Measurements from ENCODE around the gene SLFN11. TPM values are rescaled to one million over a fixed set of nuclear protein-coding genes. Genes with fewer than 3 reads are reported as not detected.
"Not testable (repeated sequence)": the region's sequence is repeated elsewhere in the genome, so short reads cannot be mapped to it uniquely, and the experiment has no call there.

The SLFN11 gene
- total RNA-seq, 1 experiment from 2014 or later: not detected

DNA sequence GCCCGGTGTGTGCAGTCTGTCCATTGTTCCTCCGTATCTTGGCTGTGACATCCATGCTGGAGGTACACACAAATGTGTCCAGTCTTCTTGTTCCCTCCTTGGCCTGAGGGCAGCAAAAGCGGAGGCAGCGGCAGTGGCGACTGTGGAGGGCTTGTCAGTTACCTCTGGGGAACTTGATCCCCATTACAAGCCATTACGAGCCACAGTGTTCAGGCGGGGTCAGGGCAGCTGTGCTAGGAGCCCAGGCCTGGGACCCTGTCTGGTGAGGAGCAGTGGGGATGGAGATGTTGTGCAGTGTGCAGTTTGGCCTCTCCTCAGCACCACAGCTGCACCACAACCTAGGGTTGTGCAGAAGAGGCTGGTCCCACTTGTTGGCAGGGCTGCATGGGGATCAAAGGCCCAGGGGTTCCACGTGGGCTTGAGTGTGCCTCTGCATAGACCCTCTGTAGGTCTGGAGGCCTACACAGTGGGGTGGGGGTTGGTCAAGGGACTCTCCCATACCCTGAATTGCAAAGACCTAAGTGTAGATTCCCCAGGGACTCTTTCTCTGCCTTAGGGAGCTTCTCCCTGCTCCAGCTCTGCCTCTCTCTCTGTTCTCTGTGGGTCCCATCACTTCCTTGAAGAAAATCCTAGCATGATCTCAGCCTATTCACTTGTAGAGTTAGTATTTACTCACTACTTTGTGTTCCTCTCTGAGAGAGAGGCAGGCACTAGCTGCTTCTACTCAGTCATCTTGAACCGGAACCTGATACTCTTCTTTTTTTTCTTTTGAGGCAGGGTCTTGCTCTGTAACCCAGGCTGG, 58.8 kb downstream of the SLFN11 start:
- no peak for DNase-seq (ENCODE audit: low read depth, low spot score)
- in situ Hi-C loops (cut with HindIII; ENCODE audit: low pct_unique_long_range_greater_than_20kb, low sequenced_read_pairs): loop anchor here (10.0 to 25.0 kb wide), 2 partner anchors 123 to 220 kb away; partner anchors contain the start of genes SLFN12, SLFN12L and SLFN13

DNA sequence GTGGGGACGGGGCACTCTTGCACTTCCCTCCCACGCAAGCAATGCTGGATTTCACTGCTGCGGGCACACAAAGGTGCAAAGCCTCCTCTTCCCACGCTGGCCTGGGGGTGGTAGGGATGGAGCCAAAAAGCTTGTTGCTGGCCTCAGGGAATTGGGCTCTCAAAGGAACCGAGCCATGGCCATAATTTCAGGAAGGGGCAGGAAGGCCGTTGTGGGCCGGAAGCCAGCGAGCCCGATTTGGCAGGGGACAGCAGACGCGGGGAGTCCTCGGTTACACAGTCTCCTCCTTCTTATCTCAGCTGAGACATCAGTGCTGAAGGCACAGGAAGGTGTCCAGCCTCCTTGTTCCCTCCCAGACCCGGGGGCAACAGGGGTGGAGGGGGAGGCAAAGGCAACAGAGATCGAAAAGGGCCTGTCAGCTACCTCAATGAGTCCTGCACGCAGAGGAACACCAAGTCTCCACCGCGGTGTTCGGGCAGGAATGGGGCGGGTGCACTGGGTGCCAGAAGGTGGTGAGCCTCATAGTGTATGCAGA, 59.5 kb downstream of the SLFN11 start:
- in situ Hi-C loops (cut with HindIII; ENCODE audit: low pct_unique_long_range_greater_than_20kb, low sequenced_read_pairs): loop anchor here (10.0 to 25.0 kb wide), 2 partner anchors 123 to 221 kb away; partner anchors contain the start of genes SLFN12, SLFN12L and SLFN13
- DNase-seq (ENCODE audit: low read depth, low spot score): no peak

DNA sequence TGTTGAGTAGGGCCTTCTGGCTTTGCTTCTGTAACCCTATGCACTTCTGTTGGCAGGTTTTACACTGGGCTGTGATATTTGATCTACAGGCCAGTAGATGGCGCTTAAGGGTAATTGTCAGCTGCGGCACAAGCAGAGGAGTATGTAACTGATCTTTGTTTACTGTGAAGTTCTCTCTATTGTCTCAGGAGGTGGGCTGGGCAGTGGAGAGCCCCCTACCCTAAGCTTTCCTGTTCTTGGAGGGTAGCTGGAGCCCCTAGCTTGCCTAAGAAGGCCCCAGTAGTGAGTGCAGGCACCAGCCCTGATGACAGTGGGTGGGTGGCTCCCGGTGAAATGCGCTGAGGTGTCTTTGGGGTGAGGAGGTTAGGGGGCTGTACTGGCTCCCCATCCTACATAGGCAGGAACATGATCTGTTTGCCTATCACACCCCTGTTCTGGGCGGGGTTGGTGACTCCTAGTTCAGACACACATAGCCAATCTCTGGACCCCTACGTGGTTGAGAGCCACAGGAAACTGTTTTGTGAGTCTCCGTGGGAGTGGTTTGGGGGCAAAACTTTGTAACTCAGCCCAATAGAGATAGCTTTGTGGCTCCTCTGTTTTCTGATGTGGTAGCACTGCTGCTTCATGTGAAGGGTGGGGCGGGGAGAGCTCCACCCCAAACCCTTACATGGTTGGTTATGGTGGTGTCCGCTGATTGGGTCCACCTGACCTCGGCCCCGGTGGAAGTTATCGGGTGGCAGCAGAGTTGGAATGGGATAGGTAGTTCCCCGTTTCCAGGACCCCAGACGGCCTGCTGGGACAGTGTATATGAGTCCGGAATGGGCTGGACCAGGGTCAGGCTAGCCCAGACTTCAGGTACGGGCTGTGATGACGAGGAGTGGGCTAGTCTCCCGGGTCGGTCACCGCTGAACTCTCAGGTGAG, 60.4 kb downstream of the SLFN11 start:
- DNase-seq (ENCODE audit: low read depth, low spot score): peak; percentile 74
- in situ Hi-C loops (cut with HindIII; ENCODE audit: low pct_unique_long_range_greater_than_20kb, low sequenced_read_pairs): loop anchor here (10.0 to 25.0 kb wide), 2 partner anchors 124 to 222 kb away; partner anchors contain the start of genes SLFN12, SLFN12L and SLFN13

DNA sequence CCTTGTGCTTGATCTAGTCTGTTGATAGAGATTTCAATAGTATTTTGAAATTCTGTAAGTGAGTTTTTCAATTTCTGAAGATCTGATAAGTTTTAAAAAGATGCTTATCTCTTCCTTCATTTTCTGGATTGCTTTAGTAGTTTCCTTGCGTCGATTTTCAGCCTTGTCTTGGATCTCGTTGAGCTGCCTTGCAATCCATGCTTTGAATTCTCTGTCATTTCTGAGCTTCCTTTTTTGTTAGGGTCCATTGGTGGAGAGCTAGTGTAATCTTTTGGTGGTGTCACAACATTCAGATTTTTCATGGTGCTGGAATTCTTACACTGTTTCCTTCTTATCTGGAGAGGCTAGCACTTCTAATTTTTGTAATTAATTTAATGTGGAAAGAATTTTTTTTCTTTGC, 61.1 kb downstream of the SLFN11 start:
- DNase-seq (ENCODE audit: low read depth, low spot score): no peak
- in situ Hi-C loops (cut with HindIII; ENCODE audit: low pct_unique_long_range_greater_than_20kb, low sequenced_read_pairs): loop anchor here (10.0 to 25.0 kb wide), 2 partner anchors 125 to 222 kb away; partner anchors contain the start of genes SLFN12, SLFN12L and SLFN13

DNA sequence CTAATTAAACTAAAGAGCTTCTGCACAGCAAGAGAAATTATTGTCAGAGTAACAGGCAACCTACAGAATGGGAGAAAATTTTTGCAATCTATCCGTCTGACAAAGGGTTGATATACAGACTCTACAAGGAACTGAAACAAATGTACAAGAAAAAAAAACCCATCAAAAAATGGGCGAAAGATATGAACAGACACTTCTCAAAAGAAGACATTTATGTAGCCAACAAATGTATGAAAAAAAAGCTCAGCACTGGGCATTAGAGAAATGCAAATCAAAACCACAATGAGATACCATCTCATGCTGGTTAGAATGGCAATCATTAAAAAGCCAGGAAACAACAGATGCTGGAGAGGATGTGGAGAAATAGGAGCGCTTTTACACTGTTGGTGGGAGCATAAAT, 64.1 kb downstream of the SLFN11 start:
- not testable (repeated sequence) for DNase-seq (ENCODE audit: low read depth, low spot score)
- in situ Hi-C loops (cut with HindIII; ENCODE audit: low pct_unique_long_range_greater_than_20kb, low sequenced_read_pairs): loop anchor here (25.0 kb wide), 1 partner anchor 128 kb away; the partner anchor contains the start of genes SLFN12 and SLFN13

Small RNA genes lying within 50 kb of the gene (small RNA-seq; reads per million reads assigned to genes)
- gene AC060766.3 (0 reads per million in 2 experiments), gene AC060766.5 (0 reads per million in 2 experiments)

Other genes with a start within 250 kb of the SLFN11 start
- gene NLE1, start 231.3 kb downstream of the SLFN11 start, total RNA-seq (2014; rRNA removed; shearing (Covaris generic)): 27.4 and 33.7 TPM in 2 replicates
- gene UNC45B, start 225.8 kb downstream of the SLFN11 start, total RNA-seq (2014; rRNA removed; shearing (Covaris generic)): not detected in 2 replicates
- not detected in 2 replicates for gene SLC35G3, start 179.2 kb downstream of the SLFN11 start, total RNA-seq (2014; rRNA removed; shearing (Covaris generic))
- gene SLFN5, start 130.5 kb downstream of the SLFN11 start, total RNA-seq (2014; rRNA removed; shearing (Covaris generic)): 36.7 and 37.0 TPM in 2 replicates
- gene SLFN12, start 58.9 kb upstream of the SLFN11 start, total RNA-seq (2014; rRNA removed; shearing (Covaris generic)): 3.9 and 4.1 TPM in 2 replicates
- not detected in 2 replicates for gene SLFN13, start 75.1 kb upstream of the SLFN11 start, total RNA-seq (2014; rRNA removed; shearing (Covaris generic))
- gene SLFN12L, start 164.1 kb upstream of the SLFN11 start, total RNA-seq (2014; rRNA removed; shearing (Covaris generic)): not detected in 2 replicates
- not detected in 2 replicates for gene SLFN14, start 187.2 kb upstream of the SLFN11 start, total RNA-seq (2014; rRNA removed; shearing (Covaris generic))
- 8.6 and 9.1 TPM in 2 replicates for gene PEX12, start 204.9 kb upstream of the SLFN11 start, total RNA-seq (2014; rRNA removed; shearing (Covaris generic))
- 61.4 and 62.8 TPM in 2 replicates for gene AP2B1, start 213.7 kb upstream of the SLFN11 start, total RNA-seq (2014; rRNA removed; shearing (Covaris generic))